Esophagus squamous epithelium (tissue), 4 donors: ENCODE data around the gene TTC9C.
A peak's percentile ranks its signal among the peaks of the same experiment; 100 is the strongest.

ENCODE experiments used
- POLR2A ChIP-seq, 4 donors: fragments of 450-650 bp; IDR thresholded peaks; one replicate each; pipeline ENCODE4 v1.6.1; 2017; ENCODE audit warnings: antibody characterized with exemption in 4 of 4, mild to moderate bottlenecking in 4 of 4, moderate library complexity in 3 of 4
- TF ChIP-seq, protein P1 (sequence below), 6 experiments: fragments of 450-650 bp in 4 of 6; fragments of 200-600 bp in 2 of 6; sonication (generic) in 2 of 6; IDR thresholded peaks; one replicate each; pipeline ENCODE4 v1.5.1; 2016 to 2019; ENCODE audit warnings: antibody characterized with exemption in 6 of 6, mild to moderate bottlenecking in 4 of 6, moderate library complexity in 4 of 6

GRCh38 chr11:62786318-62787004 lies 58.2 kb downstream of the TTC9C start:
- no peak for TF ChIP-seq POLR2A (IDR thresholded peaks at IDR 0.05)
- TF ChIP-seq, protein P1, sequence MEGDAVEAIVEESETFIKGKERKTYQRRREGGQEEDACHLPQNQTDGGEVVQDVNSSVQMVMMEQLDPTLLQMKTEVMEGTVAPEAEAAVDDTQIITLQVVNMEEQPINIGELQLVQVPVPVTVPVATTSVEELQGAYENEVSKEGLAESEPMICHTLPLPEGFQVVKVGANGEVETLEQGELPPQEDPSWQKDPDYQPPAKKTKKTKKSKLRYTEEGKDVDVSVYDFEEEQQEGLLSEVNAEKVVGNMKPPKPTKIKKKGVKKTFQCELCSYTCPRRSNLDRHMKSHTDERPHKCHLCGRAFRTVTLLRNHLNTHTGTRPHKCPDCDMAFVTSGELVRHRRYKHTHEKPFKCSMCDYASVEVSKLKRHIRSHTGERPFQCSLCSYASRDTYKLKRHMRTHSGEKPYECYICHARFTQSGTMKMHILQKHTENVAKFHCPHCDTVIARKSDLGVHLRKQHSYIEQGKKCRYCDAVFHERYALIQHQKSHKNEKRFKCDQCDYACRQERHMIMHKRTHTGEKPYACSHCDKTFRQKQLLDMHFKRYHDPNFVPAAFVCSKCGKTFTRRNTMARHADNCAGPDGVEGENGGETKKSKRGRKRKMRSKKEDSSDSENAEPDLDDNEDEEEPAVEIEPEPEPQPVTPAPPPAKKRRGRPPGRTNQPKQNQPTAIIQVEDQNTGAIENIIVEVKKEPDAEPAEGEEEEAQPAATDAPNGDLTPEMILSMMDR (IDR thresholded peaks at IDR 0.05): peak; percentile 94 to 98 (median 96)
